Neural cell (in vitro differentiated cells): ENCODE data around the gene PCBD1. TPM values are rescaled to one million over a fixed set of nuclear protein-coding genes. Genes with fewer than 3 reads are reported as not detected.

Experiments used
- H2AFZ ChIP-seq: fragments of 200-600, 300-800 bp; sonication (generic), shearing (Covaris generic); 2 replicates; pipeline ENCODE4 v1.6.0; 2014; ENCODE audit warnings: low read depth, mild to moderate bottlenecking, antibody characterized with exemption, low read length, moderate library complexity
- H3F3A ChIP-seq: fragments of 200-600 bp; shearing (Covaris generic); 2 replicates; pipeline ENCODE4 v1.6.1; 2016; ENCODE audit warnings: mild to moderate bottlenecking, moderate library complexity, mixed read lengths, antibody characterized with exemption, low read length; ENCODE audit not compliant: insufficient read depth, poor library complexity, severe bottlenecking
- H3K27ac ChIP-seq: fragments of 200-600, 300-800 bp; sonication (generic), shearing (Covaris generic); 2 replicates; pipeline ENCODE4 v1.5.1; 2014; ENCODE audit warnings: mild to moderate bottlenecking, low read length, moderate library complexity
- H3K27me3 ChIP-seq: fragments of 300-800, 200-600 bp; sonication (generic), shearing (Covaris generic); 2 replicates; pipeline ENCODE4 v1.6.0; 2014; ENCODE audit warnings: mild to moderate bottlenecking, low read depth, low read length, moderate library complexity; ENCODE audit not compliant: insufficient read depth
- H3K36me3 ChIP-seq: fragments of 300-800, 200-600 bp; sonication (generic), shearing (Covaris generic); 2 replicates; pipeline ENCODE4 v1.5.1; 2014; ENCODE audit warnings: mild to moderate bottlenecking, antibody characterized with exemption, low read length, moderate library complexity; ENCODE audit not compliant: insufficient read depth
- H3K4me2 ChIP-seq: fragments of 300-800, 200-600 bp; sonication (generic), shearing (Covaris generic); 2 replicates; pipeline ENCODE4 v1.6.0; 2014; ENCODE audit warnings: mild to moderate bottlenecking, low read length
- H3K4me3 ChIP-seq: fragments of 300-800, 200-600 bp; sonication (generic), shearing (Covaris generic); 2 replicates; pipeline ENCODE4 v1.5.1; 2014; ENCODE audit warnings: mild to moderate bottlenecking, low read length, moderate library complexity
- H3K79me2 ChIP-seq: fragments of 200-600 bp; shearing (Covaris generic); replicated peaks from 2 replicates; pipeline ENCODE4 v1.6.0; 2014; ENCODE audit warnings: mild to moderate bottlenecking, low read length, moderate library complexity; ENCODE audit not compliant: insufficient read depth
- H3K9ac ChIP-seq: fragments of 300-800, 200-600 bp; sonication (generic), shearing (Covaris generic); 2 replicates; pipeline ENCODE4 v1.6.1; 2016; ENCODE audit warnings: mild to moderate bottlenecking, low read length, mixed read lengths
- H3K9me2 ChIP-seq: fragments of 200-600 bp; shearing (Covaris generic); 2 replicates; pipeline ENCODE4 v1.6.1; 2016; ENCODE audit warnings: mild to moderate bottlenecking, low read length, mixed read lengths; ENCODE audit not compliant: insufficient read depth
- H3K9me3 ChIP-seq: fragments of 200-600, 300-800 bp; sonication (generic), shearing (Covaris generic); 2 replicates; pipeline ENCODE4 v1.6.1; 2016; ENCODE audit warnings: mild to moderate bottlenecking, mixed run types, low read length, moderate library complexity, mixed read lengths
- H4K20me1 ChIP-seq: fragments of 200-600 bp; shearing (Covaris generic); 2 replicates; pipeline ENCODE4 v1.6.1; 2016; ENCODE audit warnings: mild to moderate bottlenecking, mixed run types; ENCODE audit not compliant: insufficient read depth
- CTCF ChIP-seq: fragments of 450-650 bp; IDR thresholded peaks from 2 replicates; pipeline ENCODE4 v1.5.1; 2014; ENCODE audit warnings: antibody characterized with exemption, mild to moderate bottlenecking, moderate library complexity; ENCODE audit not compliant: poor library complexity, severe bottlenecking
- EP300 ChIP-seq: fragments of 450-650 bp; conservative IDR thresholded peaks from 2 replicates; pipeline ENCODE4 v1.6.1; 2014; ENCODE audit warnings: antibody characterized with exemption, mild to moderate bottlenecking, moderate library complexity; ENCODE audit not compliant: poor library complexity, severe bottlenecking
- EZH2 ChIP-seq: fragments of 200-600, 300-800 bp; shearing (Covaris generic), sonication (generic); IDR thresholded peaks from 2 replicates; pipeline ENCODE4 v1.6.1; 2014; ENCODE audit warnings: antibody characterized with exemption, low read length, borderline replicate concordance, mild to moderate bottlenecking; ENCODE audit not compliant: insufficient read depth, poor library complexity, severe bottlenecking
- MXI1 ChIP-seq: fragments of 450-650 bp; conservative IDR thresholded peaks from 2 replicates; pipeline ENCODE4 v1.6.1; 2014; ENCODE audit warnings: antibody characterized with exemption, mild to moderate bottlenecking; ENCODE audit not compliant: poor library complexity, severe bottlenecking
- POLR2AphosphoS5 ChIP-seq: IDR thresholded peaks from 2 replicates; pipeline ENCODE4 v1.6.1; 2012
- RAD21 ChIP-seq: fragments of 450-650 bp; conservative IDR thresholded peaks from 2 replicates; pipeline ENCODE4 v1.6.1; 2014; ENCODE audit warnings: antibody characterized with exemption, mild to moderate bottlenecking, moderate library complexity
- SMC3 ChIP-seq: fragments of 450-650 bp; conservative IDR thresholded peaks from 2 replicates; pipeline ENCODE4 v1.6.1; 2014; ENCODE audit warnings: antibody characterized with exemption, mild to moderate bottlenecking, moderate library complexity; ENCODE audit not compliant: poor library complexity
- TAF1 ChIP-seq: IDR thresholded peaks from 2 replicates; pipeline ENCODE4 v1.6.1; 2012; ENCODE audit warnings: low read depth
- polyA plus RNA-seq: library from polyadenylated mRNA; depleted of rRNA; stranded (reverse); fragments of >200 nt; gene quantifications from 2 replicates; pipeline ENCODE4 v1.2.3, GENCODE V29; 2014
- TF ChIP-seq, protein P1 (sequence below): IDR thresholded peaks from 2 replicates; pipeline ENCODE4 v1.6.1; 2012; ENCODE audit warnings: borderline replicate concordance

PCBD1 gene
- polyA plus RNA-seq, 1 donor from 2014 or later: 15.8 TPM

DNA sequence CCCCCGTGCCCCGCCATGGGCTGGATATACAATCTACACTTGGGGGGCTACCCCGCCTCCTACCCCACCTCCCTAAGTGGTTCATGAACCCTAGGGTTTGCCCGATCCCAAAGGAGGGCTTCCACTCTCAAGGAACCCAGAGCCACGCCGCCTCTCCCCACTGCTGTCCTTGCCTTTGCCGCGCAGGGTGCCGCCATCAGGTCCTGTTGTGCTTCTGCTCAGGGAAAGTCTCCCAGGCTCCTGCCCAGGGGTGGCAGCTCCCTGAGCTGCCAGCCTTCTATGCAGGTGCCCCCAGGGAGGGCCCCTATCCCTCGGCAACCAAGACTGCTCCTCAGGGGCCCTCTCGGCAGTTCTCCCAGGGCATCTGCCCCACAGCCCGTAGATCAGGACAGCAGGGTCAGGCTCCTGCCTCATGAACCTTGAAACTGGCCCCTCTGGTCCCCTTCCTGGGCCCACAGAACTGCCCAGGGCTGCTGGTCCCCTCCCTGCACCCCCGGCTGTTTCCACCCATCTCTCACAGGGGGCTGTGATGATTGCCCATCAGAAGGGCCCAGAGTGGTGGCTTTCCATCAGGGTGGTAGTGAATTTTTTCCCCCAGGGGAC lies 13.0 kb upstream of the PCBD1 start:
- no peaks in the 10 kb centered on the region for H4K20me1 ChIP-seq
- no peaks in the 10 kb centered on the region for H3K27me3 ChIP-seq
- TF ChIP-seq EP300: no peak
- no peak for TF ChIP-seq POLR2AphosphoS5
- no peak for TF ChIP-seq CTCF
- TF ChIP-seq TAF1: no peak
- TF ChIP-seq MXI1: no peak
- no peak for TF ChIP-seq EZH2
- TF ChIP-seq, protein P1, sequence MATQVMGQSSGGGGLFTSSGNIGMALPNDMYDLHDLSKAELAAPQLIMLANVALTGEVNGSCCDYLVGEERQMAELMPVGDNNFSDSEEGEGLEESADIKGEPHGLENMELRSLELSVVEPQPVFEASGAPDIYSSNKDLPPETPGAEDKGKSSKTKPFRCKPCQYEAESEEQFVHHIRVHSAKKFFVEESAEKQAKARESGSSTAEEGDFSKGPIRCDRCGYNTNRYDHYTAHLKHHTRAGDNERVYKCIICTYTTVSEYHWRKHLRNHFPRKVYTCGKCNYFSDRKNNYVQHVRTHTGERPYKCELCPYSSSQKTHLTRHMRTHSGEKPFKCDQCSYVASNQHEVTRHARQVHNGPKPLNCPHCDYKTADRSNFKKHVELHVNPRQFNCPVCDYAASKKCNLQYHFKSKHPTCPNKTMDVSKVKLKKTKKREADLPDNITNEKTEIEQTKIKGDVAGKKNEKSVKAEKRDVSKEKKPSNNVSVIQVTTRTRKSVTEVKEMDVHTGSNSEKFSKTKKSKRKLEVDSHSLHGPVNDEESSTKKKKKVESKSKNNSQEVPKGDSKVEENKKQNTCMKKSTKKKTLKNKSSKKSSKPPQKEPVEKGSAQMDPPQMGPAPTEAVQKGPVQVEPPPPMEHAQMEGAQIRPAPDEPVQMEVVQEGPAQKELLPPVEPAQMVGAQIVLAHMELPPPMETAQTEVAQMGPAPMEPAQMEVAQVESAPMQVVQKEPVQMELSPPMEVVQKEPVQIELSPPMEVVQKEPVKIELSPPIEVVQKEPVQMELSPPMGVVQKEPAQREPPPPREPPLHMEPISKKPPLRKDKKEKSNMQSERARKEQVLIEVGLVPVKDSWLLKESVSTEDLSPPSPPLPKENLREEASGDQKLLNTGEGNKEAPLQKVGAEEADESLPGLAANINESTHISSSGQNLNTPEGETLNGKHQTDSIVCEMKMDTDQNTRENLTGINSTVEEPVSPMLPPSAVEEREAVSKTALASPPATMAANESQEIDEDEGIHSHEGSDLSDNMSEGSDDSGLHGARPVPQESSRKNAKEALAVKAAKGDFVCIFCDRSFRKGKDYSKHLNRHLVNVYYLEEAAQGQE: no peak
- no peak for TF ChIP-seq SMC3
- TF ChIP-seq RAD21: no peak
- no peaks in the 10 kb centered on the region for H3K9me3 ChIP-seq
- no peaks in the 10 kb centered on the region for H3K79me2 ChIP-seq
- no peak overlapping the region for H3K27ac ChIP-seq
- H2AFZ ChIP-seq: no peak overlapping the region
- no peaks in the 10 kb centered on the region for H3K36me3 ChIP-seq
- H3F3A ChIP-seq: no peaks in the 10 kb centered on the region
- H3K9me2 ChIP-seq: no peaks in the 10 kb centered on the region
- H3K9ac ChIP-seq: no peak overlapping the region
- H3K4me2 ChIP-seq: no peak overlapping the region
- no peak overlapping the region for H3K4me3 ChIP-seq

DNA sequence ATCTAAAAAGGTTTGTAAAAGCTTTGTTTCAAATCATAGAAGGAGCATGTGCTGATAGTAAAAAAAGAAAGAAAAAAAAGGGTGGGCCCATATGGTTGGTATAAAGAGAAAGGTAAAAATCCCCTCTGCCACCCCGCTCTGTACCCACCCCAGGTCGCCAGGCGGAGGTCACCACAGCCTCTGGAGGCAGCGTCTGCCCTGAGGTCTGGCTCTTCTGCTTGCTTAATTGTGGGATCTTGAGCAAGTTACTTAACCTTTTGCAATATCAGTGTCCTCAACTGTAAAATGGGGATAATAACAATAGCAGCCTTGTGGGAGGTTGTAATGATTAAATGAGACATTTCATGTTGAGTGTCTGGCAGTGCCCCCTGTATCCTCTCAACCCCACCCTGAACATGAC lies 10.7 kb upstream of the PCBD1 start:
- Histone ChIP-seq H3K9me3 (no peaks in the 10 kb centered on the region), H3K27ac (no peak overlapping the region), H3K27me3 (no peaks in the 10 kb centered on the region), H2AFZ (no peak overlapping the region), H3K79me2 (no peaks in the 10 kb centered on the region), H3K4me2 (no peak overlapping the region), H3K4me3 (no peak overlapping the region), H3F3A (no peaks in the 10 kb centered on the region), H3K9me2 (no peaks in the 10 kb centered on the region), H3K36me3 (no peaks in the 10 kb centered on the region), H3K9ac (no peak overlapping the region), H4K20me1 (no peaks in the 10 kb centered on the region)
- TF ChIP-seq, protein P1: no peak
- TF ChIP-seq EZH2: no peak
- no peak for TF ChIP-seq MXI1
- TF ChIP-seq TAF1: no peak
- TF ChIP-seq EP300: no peak
- TF ChIP-seq POLR2AphosphoS5: no peak
- no peak for TF ChIP-seq CTCF
- TF ChIP-seq SMC3: no peak
- no peak for TF ChIP-seq RAD21
